HG02610 (cell line): ENCODE results near the gene TGFB2.
A peak's percentile ranks its signal among the peaks of the same experiment; 100 is the strongest.

ENCODE experiments used
- ATAC-seq: cut with Tn5 transposase; IDR thresholded peaks from one replicate; pipeline ENCODE4 v1.9.1; 2021; ENCODE audit warnings: mild to moderate bottlenecking, moderate library complexity; ENCODE audit not compliant: unreplicated experiment

The TGFB2 gene

GRCh38 chr1:218454700-218455282 lies 109.7 kb downstream of the TGFB2 start:
- no peak for ATAC-seq

- no peak for ATAC-seq
Observed at GRCh38 chr1:218456444-218456843, 111.3 kb downstream of the TGFB2 start.

- no peak for ATAC-seq
Observed at GRCh38 chr1:218459450-218459849, 114.3 kb downstream of the TGFB2 start.

GRCh38 chr1:218459878-218460711 lies 115.0 kb downstream of the TGFB2 start:
- ATAC-seq = no peak

GRCh38 chr1:218461351-218461750 lies 116.2 kb downstream of the TGFB2 start:
- no peak for ATAC-seq

- ATAC-seq = no peak
Observed at GRCh38 chr1:218462116-218462515, 117.0 kb downstream of the TGFB2 start.

- ATAC-seq = no peak
Observed at GRCh38 chr1:218462587-218462986, 117.5 kb downstream of the TGFB2 start.

- ATAC-seq = no peak
Observed at GRCh38 chr1:218463194-218464156, 118.3 kb downstream of the TGFB2 start.

- no peak for ATAC-seq
Observed at GRCh38 chr1:218464871-218465270, 119.7 kb downstream of the TGFB2 start.

- no peak for ATAC-seq
Observed at GRCh38 chr1:218466341-218467010, 121.3 kb downstream of the TGFB2 start.

- no peak for ATAC-seq
Observed at GRCh38 chr1:218467101-218468072, 122.3 kb downstream of the TGFB2 start.

- ATAC-seq = no peak
Observed at GRCh38 chr1:218468711-218469110, 123.6 kb downstream of the TGFB2 start.

GRCh38 chr1:218472885-218473284 lies 127.7 kb downstream of the TGFB2 start:
- ATAC-seq = no peak

GRCh38 chr1:218473522-218473921 lies 128.4 kb downstream of the TGFB2 start:
- ATAC-seq = peak; percentile 76

GRCh38 chr1:218474128-218474527 lies 129.0 kb downstream of the TGFB2 start:
- peak; percentile 31 for ATAC-seq

GRCh38 chr1:218475275-218475674 lies 130.1 kb downstream of the TGFB2 start:
- ATAC-seq = no peak

GRCh38 chr1:218475699-218476098 lies 130.6 kb downstream of the TGFB2 start:
- no peak for ATAC-seq

GRCh38 chr1:218476385-218476784 lies 131.2 kb downstream of the TGFB2 start:
- no peak for ATAC-seq

GRCh38 chr1:218478336-218478735 lies 133.2 kb downstream of the TGFB2 start:
- ATAC-seq = no peak
